Osteoblast (primary cell): ENCODE measurements around the gene GRK3. TPM values are rescaled to one million over a fixed set of nuclear protein-coding genes. Genes with fewer than 3 reads are reported as not detected.

Experiments used
- DNase-seq: peaks from one replicate; pipeline ENCODE4 v3.0.0; 2011; ENCODE audit warnings: low spot score, mixed read lengths; ENCODE audit not compliant: insufficient read length; ENCODE audit errors: missing footprints
- H2AFZ ChIP-seq: 2 replicates; pipeline ENCODE4 v1.6.0; 2011; ENCODE audit warnings: mild to moderate bottlenecking, low read length
- H3K27ac ChIP-seq: 2 replicates; pipeline ENCODE4 v1.5.1; 2011; ENCODE audit warnings: mild to moderate bottlenecking, low read depth, low read length, moderate library complexity
- H3K27me3 ChIP-seq: 2 replicates; pipeline ENCODE4 v1.6.0; 2012; ENCODE audit warnings: mild to moderate bottlenecking, control low read depth, inconsistent platforms, low read length, moderate library complexity; ENCODE audit not compliant: insufficient read depth
- H3K36me3 ChIP-seq: 2 replicates; pipeline ENCODE4 v1.5.1; 2011; ENCODE audit warnings: mild to moderate bottlenecking, low read length, control low read depth, moderate library complexity; ENCODE audit not compliant: insufficient read depth
- H3K4me1 ChIP-seq: 2 replicates; pipeline ENCODE4 v1.5.1; 2011; ENCODE audit warnings: mild to moderate bottlenecking, low read length, control low read depth, moderate library complexity; ENCODE audit not compliant: insufficient read depth
- H3K4me2 ChIP-seq: 2 replicates; pipeline ENCODE4 v1.6.0; 2011; ENCODE audit warnings: mild to moderate bottlenecking, low read length; ENCODE audit not compliant: insufficient read depth
- H3K4me3 ChIP-seq: fragments of 200-600 bp; sonication (generic); 3 replicates; pipeline ENCODE4 v1.5.1; 2012; ENCODE audit warnings: mild to moderate bottlenecking, low read length, inconsistent platforms; ENCODE audit not compliant: insufficient read depth
- H3K79me2 ChIP-seq: 2 replicates; pipeline ENCODE4 v1.6.0; 2012; ENCODE audit warnings: mild to moderate bottlenecking, low read length, control low read depth, inconsistent platforms; ENCODE audit not compliant: insufficient read depth
- H3K9me3 ChIP-seq: 2 replicates; pipeline ENCODE4 v1.5.1; 2011; ENCODE audit warnings: low read depth, low read length, control low read depth
- H4K20me1 ChIP-seq: 2 replicates; pipeline ENCODE4 v1.6.0; 2012; ENCODE audit warnings: mild to moderate bottlenecking, low read length, control low read depth; ENCODE audit not compliant: insufficient read depth
- total RNA-seq: library from RNA; depleted of rRNA; stranded (reverse); fragments of >200 nt; gene quantifications from 2 replicates; pipeline ENCODE4 v1.2.3, GENCODE V29; 2012
- TF ChIP-seq, protein P1 (sequence below): IDR thresholded peaks from 2 replicates; pipeline ENCODE4 v1.5.1; 2011; ENCODE audit warnings: mild to moderate bottlenecking, low read depth, low read length, moderate library complexity; ENCODE audit errors: extremely low read depth

The GRK3 gene
- total RNA-seq, 1 donor = 1.8 TPM

DNA sequence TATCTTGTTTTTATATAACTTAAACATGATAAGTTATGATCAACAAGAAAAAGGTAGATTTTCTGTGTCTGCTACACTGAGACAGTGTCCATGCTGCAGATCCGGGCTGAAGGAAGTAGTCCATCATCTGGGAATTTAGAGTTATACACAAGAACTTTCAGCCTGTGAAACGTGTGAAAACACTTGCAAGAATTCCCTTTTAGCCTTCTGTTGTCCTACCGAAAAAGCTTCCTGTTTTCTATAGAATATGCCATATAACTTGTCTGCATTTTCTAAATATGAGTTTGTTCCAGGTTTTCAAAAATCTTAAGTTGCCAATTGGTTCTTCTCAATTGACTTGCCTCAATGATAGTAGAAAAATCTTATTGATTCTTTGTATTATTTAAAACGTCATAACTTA is 113.2 kb downstream of the GRK3 start:
- Histone ChIP-seq H3K79me2 (no peaks in the 10 kb centered on the region), H4K20me1 (no peaks in the 10 kb centered on the region), H3K9me3 (no peaks in the 10 kb centered on the region), H3K4me2 (no peak overlapping the region), H3K27me3 (no peaks in the 10 kb centered on the region), H3K4me1 (no peaks in the 10 kb centered on the region), H3K27ac (no peak overlapping the region), H2AFZ (no peak overlapping the region), H3K36me3 (no peaks in the 10 kb centered on the region), H3K4me3 (no peak overlapping the region)
- TF ChIP-seq, protein P1, sequence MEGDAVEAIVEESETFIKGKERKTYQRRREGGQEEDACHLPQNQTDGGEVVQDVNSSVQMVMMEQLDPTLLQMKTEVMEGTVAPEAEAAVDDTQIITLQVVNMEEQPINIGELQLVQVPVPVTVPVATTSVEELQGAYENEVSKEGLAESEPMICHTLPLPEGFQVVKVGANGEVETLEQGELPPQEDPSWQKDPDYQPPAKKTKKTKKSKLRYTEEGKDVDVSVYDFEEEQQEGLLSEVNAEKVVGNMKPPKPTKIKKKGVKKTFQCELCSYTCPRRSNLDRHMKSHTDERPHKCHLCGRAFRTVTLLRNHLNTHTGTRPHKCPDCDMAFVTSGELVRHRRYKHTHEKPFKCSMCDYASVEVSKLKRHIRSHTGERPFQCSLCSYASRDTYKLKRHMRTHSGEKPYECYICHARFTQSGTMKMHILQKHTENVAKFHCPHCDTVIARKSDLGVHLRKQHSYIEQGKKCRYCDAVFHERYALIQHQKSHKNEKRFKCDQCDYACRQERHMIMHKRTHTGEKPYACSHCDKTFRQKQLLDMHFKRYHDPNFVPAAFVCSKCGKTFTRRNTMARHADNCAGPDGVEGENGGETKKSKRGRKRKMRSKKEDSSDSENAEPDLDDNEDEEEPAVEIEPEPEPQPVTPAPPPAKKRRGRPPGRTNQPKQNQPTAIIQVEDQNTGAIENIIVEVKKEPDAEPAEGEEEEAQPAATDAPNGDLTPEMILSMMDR = no peak
- DNase-seq = no peak

DNA sequence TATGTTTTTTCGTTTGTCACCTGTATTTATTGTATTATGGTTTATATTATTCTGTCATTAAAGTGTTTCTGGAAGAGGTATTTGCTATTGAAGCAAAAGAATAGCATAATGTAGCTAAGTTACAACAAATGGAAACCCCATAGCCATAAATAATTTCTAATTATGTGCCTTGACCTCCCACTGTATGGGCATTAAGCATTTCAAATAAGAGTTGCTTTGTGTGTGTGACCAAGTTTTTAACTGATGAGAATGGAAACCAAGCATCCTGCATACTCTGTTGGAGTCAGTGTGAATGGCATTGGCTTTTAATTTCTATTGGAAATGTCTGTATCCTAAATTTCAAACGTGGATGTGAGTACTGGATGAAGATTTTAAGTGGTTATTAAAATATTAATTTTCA is 115.6 kb downstream of the GRK3 start:
- Histone ChIP-seq H3K27ac (no peak overlapping the region), H3K27me3 (no peaks in the 10 kb centered on the region), H3K4me3 (no peak overlapping the region), H3K4me2 (no peak overlapping the region), H3K9me3 (no peaks in the 10 kb centered on the region), H4K20me1 (no peaks in the 10 kb centered on the region), H3K4me1 (no peaks in the 10 kb centered on the region), H3K36me3 (no peaks in the 10 kb centered on the region), H3K79me2 (no peaks in the 10 kb centered on the region), H2AFZ (no peak overlapping the region)
- DNase-seq = no peak
- TF ChIP-seq, protein P1 = no peak

DNA sequence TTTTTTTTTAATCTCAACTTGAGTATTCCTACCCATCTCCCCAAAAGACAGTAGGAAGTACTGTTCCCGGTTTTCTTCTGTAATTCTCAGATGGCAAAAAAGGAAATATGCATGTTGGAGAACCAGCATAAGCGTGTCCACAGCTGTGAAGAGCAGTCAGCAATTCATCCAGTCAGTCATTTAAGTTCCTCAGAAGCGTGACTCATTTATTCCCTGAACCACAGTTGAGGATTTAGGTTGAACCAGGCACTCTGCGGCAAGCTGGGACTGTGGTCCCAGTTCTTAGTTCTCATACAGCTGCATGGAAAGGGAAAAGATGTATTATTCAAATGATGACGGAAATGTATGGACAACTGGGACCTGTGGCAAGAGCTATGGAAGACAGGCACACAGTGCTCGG is 116.5 kb downstream of the GRK3 start:
- no peaks in the 10 kb centered on the region for H3K4me1 ChIP-seq
- DNase-seq = no peak
- H3K36me3 ChIP-seq = no peaks in the 10 kb centered on the region
- no peaks in the 10 kb centered on the region for H4K20me1 ChIP-seq
- no peaks in the 10 kb centered on the region for H3K27me3 ChIP-seq
- H2AFZ ChIP-seq = no peak overlapping the region
- no peak overlapping the region for H3K27ac ChIP-seq
- H3K9me3 ChIP-seq = no peaks in the 10 kb centered on the region
- H3K4me2 ChIP-seq = no peak overlapping the region
- TF ChIP-seq, protein P1 = no peak
- H3K79me2 ChIP-seq = no peaks in the 10 kb centered on the region
- no peak overlapping the region for H3K4me3 ChIP-seq

DNA sequence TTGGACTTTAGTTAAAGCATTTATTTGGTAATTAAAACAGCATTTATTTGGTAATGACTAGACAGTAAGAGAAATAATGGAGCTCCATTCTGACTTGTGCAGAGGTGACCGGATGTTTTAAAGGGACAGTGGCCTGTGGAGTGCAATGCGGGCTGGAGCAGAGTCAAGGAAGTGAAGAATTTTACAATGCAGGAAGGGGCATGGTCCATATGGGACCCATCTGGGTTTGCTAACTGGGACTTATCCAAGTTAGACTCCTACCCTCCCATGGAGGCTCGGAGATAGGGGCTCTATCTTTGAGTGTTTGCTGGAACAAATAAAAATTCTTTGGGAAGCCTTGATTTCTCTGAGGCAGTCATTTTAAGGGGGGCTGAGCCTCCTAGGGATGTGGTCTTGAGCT is 117.6 kb downstream of the GRK3 start:
- H3K9me3 ChIP-seq = no peaks in the 10 kb centered on the region
- no peaks in the 10 kb centered on the region for H3K27me3 ChIP-seq
- H3K4me2 ChIP-seq = no peak overlapping the region
- no peak overlapping the region for H3K27ac ChIP-seq
- H3K4me1 ChIP-seq = no peaks in the 10 kb centered on the region
- H2AFZ ChIP-seq = no peak overlapping the region
- no peaks in the 10 kb centered on the region for H3K36me3 ChIP-seq
- no peaks in the 10 kb centered on the region for H4K20me1 ChIP-seq
- no peak for DNase-seq
- TF ChIP-seq, protein P1 = no peak
- H3K79me2 ChIP-seq = no peaks in the 10 kb centered on the region
- H3K4me3 ChIP-seq = no peak overlapping the region
